H7 (cell line): ENCODE results near the gene LUZP2. TPM values are rescaled to one million over a fixed set of nuclear protein-coding genes. Genes with fewer than 3 reads are reported as not detected.
A peak's percentile ranks its signal among the peaks of the same experiment; 100 is the strongest.

ENCODE experiments used
- DNase-seq: peaks from one replicate; pipeline ENCODE4 v3.0.0; 2012
- H3K27me3 ChIP-seq: 2 replicates; pipeline ENCODE4 v1.6.0; 2011; ENCODE audit warnings: mild to moderate bottlenecking, low read length; ENCODE audit not compliant: control insufficient read depth, insufficient read depth
- H3K36me3 ChIP-seq: replicated peaks from 2 replicates; pipeline ENCODE4 v1.5.1; 2011; ENCODE audit warnings: low read length; ENCODE audit not compliant: control insufficient read depth, insufficient read depth
- H3K4me3 ChIP-seq: 2 replicates; pipeline ENCODE4 v1.5.1; 2011; ENCODE audit warnings: low read depth, mild to moderate bottlenecking, control low read depth, low read length, moderate library complexity; ENCODE audit not compliant: insufficient read depth
- total RNA-seq: library from RNA; depleted of rRNA; stranded (reverse); fragments of >200 nt; shearing (Covaris generic); gene quantifications from 2 replicates; pipeline ENCODE4 v1.2.3, GENCODE V29; 2014; rRNA removed

The LUZP2 gene
- 0.07 and 0.18 TPM in 2 replicates for total RNA-seq

DNA sequence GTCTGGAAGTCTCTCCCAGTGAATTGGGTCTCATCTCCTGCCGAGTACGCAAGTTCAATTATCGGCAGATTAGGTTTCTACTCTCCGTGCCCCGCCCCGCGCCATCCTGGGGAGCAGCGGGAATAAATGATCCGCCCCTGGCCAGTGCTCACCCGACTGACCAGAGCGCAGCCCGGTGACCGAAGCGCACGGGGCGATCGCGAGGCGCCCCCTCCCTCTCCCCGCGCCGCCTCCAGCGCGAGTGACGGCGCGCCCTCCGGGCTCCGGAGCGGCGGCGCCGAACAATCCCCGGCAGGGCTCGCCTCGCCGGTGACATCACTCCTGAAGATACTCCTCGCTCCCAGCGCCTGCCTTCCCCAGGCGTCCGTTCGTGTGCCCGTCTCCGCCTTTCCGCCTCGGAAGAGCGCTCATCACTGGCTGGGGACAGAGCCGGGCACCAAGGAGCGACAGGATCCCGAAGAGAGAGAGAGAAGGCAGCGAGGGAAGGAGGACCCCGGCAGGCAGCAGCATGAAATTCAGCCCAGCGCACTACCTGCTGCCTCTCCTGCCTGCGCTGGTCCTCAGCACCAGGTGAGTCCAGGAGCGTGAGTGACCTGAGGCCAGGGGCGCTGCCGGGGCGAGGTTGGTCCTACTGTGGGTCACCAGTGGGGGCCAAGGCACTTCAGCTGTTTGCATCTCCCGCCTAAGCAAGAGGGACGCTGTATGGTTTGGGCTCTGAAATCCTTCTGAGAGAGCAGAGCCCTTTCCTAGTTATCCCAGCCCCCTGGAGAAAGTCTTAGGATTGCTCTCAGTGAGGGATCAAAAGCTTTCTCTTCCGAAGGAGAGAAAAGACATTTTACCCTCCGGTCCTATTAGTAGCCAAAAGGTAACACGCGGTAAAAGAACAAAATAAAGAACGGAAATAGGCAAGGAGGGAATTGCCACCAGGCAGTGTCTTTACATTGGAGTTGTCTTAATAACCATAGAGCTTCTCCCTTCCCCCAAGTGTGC, at the start of gene LUZP2:
Gene LUZP2 (plus strand): TSS at position 318 of the 990 bp plus-strand sequence.
- no peaks in the 10 kb centered on the region for H3K36me3 ChIP-seq
- peak within 1 kb of the TSS; percentile 61 for H3K4me3 ChIP-seq
- DNase-seq = peak; percentile 67
- H3K27me3 ChIP-seq = peaks cover 33% of the 10 kb centered on the region

GRCh38 chr11:24453129-24453718, 43.6 kb upstream of the LUZP2 start:
- Histone ChIP-seq H3K36me3 (no peaks in the 10 kb centered on the region), H3K27me3 (no peaks in the 10 kb centered on the region), H3K4me3 (no peak overlapping the region)
- DNase-seq = no peak

DNA sequence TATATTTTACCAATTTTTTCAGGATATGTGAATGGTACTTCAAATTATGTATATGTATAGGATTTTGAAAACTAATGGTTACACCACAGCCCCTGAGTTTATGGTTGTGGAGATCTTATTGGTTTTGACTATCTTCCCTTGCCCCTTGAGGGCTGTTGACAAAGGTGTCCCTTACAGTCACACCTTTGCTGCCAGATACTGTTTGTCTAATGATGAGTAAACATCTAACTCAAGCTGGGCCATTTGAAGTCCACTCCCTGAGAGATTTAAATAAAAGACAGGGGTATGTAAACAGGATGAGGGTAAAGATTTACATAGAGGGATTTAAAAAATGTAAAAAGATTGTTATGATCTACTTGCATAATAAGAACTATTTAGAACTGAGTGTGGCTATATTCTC, 38.9 kb upstream of the LUZP2 start:
- DNase-seq = no peak
- Histone ChIP-seq H3K4me3 (no peak overlapping the region), H3K36me3 (no peaks in the 10 kb centered on the region), H3K27me3 (no peaks in the 10 kb centered on the region)

- no peak for DNase-seq
- no peaks in the 10 kb centered on the region for H3K36me3 ChIP-seq
- no peak overlapping the region for H3K4me3 ChIP-seq
- H3K27me3 ChIP-seq = no peaks in the 10 kb centered on the region
Measured at GRCh38 chr11:24470431-24470830, 26.4 kb upstream of the LUZP2 start.

DNA sequence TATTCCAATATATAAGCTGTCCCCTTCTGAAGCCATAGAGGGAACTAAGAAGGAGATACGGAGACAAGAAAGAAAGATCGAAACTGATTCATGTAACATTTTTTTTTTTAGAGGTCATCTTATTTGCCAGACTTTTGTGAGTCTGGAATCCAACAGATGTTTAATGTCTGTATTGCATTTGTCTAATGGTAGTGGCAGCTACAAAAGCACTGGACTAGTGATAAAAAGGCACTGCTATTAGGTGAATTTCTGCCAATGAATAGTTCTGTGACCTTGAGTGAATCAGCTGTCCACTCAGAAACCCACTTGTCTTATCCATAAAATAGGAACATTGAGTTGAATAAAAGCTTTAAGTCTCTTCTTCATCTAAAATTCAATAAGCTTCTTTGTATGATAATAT, 25.8 kb upstream of the LUZP2 start:
- no peak overlapping the region for H3K4me3 ChIP-seq
- no peaks in the 10 kb centered on the region for H3K27me3 ChIP-seq
- no peaks in the 10 kb centered on the region for H3K36me3 ChIP-seq
- DNase-seq = no peak

DNA sequence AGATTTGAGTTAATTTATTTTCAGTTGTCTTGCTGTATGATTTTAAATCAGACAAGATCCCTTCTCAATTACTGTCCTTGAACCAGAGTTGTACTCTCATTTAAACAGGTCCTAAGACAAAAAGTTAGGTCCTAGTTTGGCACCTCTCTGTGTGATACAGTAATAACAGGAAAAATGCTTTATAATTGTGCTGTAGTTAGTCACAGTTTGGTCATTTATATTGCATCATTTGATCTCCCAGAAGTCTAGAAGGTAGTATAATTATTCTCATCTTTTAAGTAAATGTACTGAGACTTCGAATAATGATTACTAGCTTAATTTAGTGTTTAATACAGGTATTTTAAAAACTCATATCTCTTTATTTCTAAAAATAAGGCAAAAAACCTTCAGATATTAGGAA, 18.1 kb upstream of the LUZP2 start:
- Histone ChIP-seq H3K27me3 (no peaks in the 10 kb centered on the region), H3K4me3 (no peak overlapping the region), H3K36me3 (no peaks in the 10 kb centered on the region)
- DNase-seq = no peak

DNA sequence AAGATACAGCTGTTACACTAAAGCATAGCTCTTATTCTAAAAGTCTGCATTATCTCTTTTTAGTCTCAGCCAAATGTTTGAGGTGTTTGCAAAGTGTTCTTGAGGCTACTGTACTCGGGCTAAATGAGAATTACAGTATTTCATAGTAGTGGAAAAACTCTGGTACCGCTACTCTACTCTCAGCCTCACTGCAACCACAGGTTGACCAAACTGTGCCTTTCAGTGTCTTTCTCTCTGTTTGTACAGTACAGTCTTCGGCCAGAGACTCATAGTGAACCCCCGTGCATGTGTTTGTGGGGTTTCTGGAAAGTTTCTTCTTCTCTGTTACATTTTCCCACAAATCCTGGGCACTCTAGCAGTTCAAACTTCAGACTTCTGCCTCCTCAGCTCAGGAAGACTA, 7.4 kb upstream of the LUZP2 start:
- no peak for DNase-seq
- no peaks in the 10 kb centered on the region for H3K27me3 ChIP-seq
- no peaks in the 10 kb centered on the region for H3K36me3 ChIP-seq
- H3K4me3 ChIP-seq = no peak overlapping the region

- Histone ChIP-seq H3K27me3 (peaks cover 33% of the 10 kb centered on the region), H3K4me3 (peak overlapping the region; percentile 61), H3K36me3 (no peaks in the 10 kb centered on the region)
- no peak for DNase-seq
Measured at GRCh38 chr11:24496386-24496735, 492 bp upstream of the LUZP2 start.

DNA sequence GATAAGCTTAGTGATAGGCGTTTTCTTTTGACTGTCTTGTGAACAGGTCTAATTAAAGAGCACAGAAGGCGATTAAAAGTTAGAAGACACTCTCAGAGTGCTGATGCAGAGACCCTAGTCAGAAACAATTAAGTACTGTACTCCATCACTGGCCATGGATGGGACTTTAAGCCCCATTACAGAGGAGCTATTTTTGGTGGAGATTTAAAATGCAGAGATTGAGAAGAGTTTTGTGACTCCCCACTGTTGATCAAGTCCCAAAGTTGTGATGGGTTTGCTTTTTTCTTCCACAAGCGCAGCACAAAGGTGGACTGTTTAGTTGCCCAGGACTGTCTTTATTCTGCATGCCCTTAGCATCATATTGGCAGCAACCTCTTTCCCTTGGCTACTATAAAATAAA, 978 bp downstream of the LUZP2 start:
- no peak for DNase-seq
- H3K36me3 ChIP-seq = no peaks in the 10 kb centered on the region
- no peak overlapping the region; the same call in 1 of the 2 replicates for H3K4me3 ChIP-seq
- peaks cover 33% of the 10 kb centered on the region for H3K27me3 ChIP-seq

DNA sequence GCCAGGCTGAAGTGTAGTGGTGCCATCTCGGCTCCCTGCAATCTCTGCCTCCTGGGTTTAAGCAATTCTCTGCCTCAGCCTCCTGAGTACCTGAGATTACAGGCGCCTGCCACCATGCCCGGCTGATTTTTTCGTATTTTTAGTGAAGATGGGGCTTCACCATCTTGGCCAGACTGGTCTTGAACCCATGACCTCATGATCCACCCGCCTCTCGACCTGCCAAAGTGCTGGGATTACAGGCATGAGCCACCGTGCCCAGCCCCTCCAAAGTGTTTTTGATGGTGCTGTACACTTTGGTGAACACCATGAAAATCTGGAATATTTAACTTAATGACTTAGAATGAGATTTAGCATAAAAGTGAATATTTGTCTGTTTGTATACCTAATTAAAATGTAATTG, 5.6 kb downstream of the LUZP2 start:
- H3K36me3 ChIP-seq = no peaks in the 10 kb centered on the region
- H3K27me3 ChIP-seq = peaks cover 10% of the 10 kb centered on the region
- no peak for DNase-seq
- no peak overlapping the region for H3K4me3 ChIP-seq

DNA sequence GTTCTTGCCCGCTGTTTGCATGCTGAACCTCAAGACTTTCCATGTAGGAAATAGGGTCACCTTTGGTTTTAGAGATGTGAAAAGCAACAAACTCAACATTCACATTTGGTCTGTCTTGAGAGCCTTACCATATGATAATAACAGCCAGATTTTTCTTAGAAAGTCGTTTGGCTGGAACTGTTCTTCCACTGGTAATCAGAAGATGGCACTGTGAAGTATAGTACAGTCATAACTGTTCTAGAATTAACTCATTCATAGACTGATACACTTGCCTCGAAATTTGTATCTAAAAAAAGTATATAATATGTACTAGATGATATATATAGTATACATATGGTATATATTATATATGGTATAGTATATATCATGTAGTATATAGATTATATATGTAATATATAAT, 12.3 kb downstream of the LUZP2 start:
- no peak overlapping the region for H3K4me3 ChIP-seq
- no peak for DNase-seq
- H3K36me3 ChIP-seq = no peaks in the 10 kb centered on the region
- no peaks in the 10 kb centered on the region for H3K27me3 ChIP-seq

- DNase-seq = no peak
- Histone ChIP-seq H3K4me3 (no peak overlapping the region), H3K36me3 (no peaks in the 10 kb centered on the region), H3K27me3 (no peaks in the 10 kb centered on the region)
Measured at GRCh38 chr11:24511511-24511910, 14.7 kb downstream of the LUZP2 start.

- H3K27me3 ChIP-seq = no peaks in the 10 kb centered on the region
- no peak for DNase-seq
- no peak overlapping the region for H3K4me3 ChIP-seq
- H3K36me3 ChIP-seq = no peaks in the 10 kb centered on the region
Measured at GRCh38 chr11:24513479-24514218, 16.8 kb downstream of the LUZP2 start.

DNA sequence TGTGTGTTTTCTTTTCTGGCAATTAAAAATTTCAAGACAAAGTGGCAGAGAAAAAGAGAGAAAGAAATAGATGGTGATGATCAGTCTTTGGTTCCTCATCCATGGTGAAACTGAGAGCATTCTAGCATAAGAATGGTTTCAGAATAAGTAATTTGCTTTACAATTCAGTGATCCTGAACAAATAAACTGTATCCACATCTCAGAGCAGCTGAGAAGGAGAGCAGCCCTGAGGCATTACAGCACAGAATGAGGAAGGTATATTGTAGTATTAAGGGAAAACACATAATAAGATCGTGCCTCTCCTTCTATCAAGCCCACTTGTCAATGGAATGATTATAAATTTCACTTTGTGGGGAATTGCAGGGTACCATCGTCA, 17.4 kb downstream of the LUZP2 start:
- no peak overlapping the region for H3K4me3 ChIP-seq
- no peak for DNase-seq
- no peaks in the 10 kb centered on the region for H3K36me3 ChIP-seq
- no peaks in the 10 kb centered on the region for H3K27me3 ChIP-seq

DNA sequence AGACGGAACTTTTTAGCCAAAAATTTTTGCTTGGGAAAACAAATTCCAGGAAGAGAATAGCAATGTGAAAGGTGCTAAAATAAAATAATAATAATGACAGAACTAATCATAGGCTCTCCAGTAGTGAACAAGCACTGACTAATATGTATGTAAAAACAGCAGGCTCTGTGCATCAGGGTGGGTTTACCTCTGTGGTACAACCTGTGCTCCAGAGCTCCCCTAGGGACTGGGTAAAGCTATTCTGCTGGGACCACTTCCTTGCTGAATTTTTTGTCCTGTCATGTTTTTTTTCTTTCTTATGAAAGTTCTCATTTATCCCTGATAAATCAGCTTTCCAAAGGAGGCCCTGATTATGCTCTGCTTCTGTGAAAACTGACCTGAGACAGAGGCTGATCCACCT, 18.8 kb downstream of the LUZP2 start:
- H3K4me3 ChIP-seq = no peak overlapping the region
- DNase-seq = peak; percentile 8
- H3K27me3 ChIP-seq = no peaks in the 10 kb centered on the region
- no peaks in the 10 kb centered on the region for H3K36me3 ChIP-seq
